Neuronal stem cell (in vitro differentiated cells): ENCODE results near the gene JAK2.

Experiments
- DNase-seq: peaks from one replicate; pipeline ENCODE4 v3.0.0-alpha.2; 2013; ENCODE audit warnings: low spot score
- H2AFZ ChIP-seq: one replicate; pipeline ENCODE4 v1.6.1; 2013; ENCODE audit warnings: mild to moderate bottlenecking, low read length, inconsistent platforms
- H2AK5ac ChIP-seq: 2 replicates; pipeline ENCODE4 v1.6.1; 2013; ENCODE audit warnings: low read depth, mild to moderate bottlenecking, inconsistent platforms, low read length, moderate library complexity, mixed read lengths
- H2BK120ac ChIP-seq: 2 replicates; pipeline ENCODE4 v1.6.1; 2013; ENCODE audit warnings: low read depth, mild to moderate bottlenecking, inconsistent platforms, low read length, moderate library complexity, mixed read lengths
- H2BK12ac ChIP-seq: one replicate; pipeline ENCODE4 v1.6.1; 2013; ENCODE audit warnings: low read length, inconsistent platforms
- H2BK15ac ChIP-seq: 2 replicates; pipeline ENCODE4 v1.6.1; 2013; ENCODE audit warnings: mild to moderate bottlenecking, low read length, inconsistent platforms, mixed read lengths
- H2BK5ac ChIP-seq: one replicate; pipeline ENCODE4 v1.6.1; 2013; ENCODE audit warnings: inconsistent platforms, mild to moderate bottlenecking, low read length, moderate library complexity
- H3K14ac ChIP-seq: one replicate; pipeline ENCODE4 v1.6.1; 2013; ENCODE audit warnings: low read length, inconsistent platforms
- H3K18ac ChIP-seq: 2 replicates; pipeline ENCODE4 v1.6.1; 2013; ENCODE audit warnings: low read length, inconsistent platforms
- H3K23ac ChIP-seq: 2 replicates; pipeline ENCODE4 v1.6.1; 2013; ENCODE audit warnings: low read depth, mild to moderate bottlenecking, mixed read lengths, low read length, inconsistent platforms; ENCODE audit not compliant: poor library complexity
- H3K27ac ChIP-seq: replicated peaks from 3 replicates; pipeline ENCODE4 v1.5.1; 2013; ENCODE audit warnings: low read length, inconsistent platforms
- H3K27me3 ChIP-seq, 3 experiments: 2 replicates each; pipeline ENCODE4 v1.6.1; 2013; ENCODE audit warnings: low read length in 3 of 3, mild to moderate bottlenecking in 2 of 3, inconsistent platforms in 1 of 3, low read depth in 1 of 3, mixed read lengths in 1 of 3, moderate library complexity in 1 of 3; ENCODE audit not compliant: control insufficient read depth in 3 of 3, insufficient read depth in 3 of 3
- H3K36me3 ChIP-seq, 2 donors: replicated peaks in 1 of 2; 2 replicates each; pipeline ENCODE4 v1.6.1; 2013; ENCODE audit warnings: low read length in 2 of 2; ENCODE audit not compliant: control insufficient read depth in 2 of 2, insufficient read depth in 2 of 2
- H3K4ac ChIP-seq: 2 replicates; pipeline ENCODE4 v1.6.1; 2013; ENCODE audit warnings: inconsistent platforms, mild to moderate bottlenecking, low read length, moderate library complexity
- H3K4me1 ChIP-seq, 2 donors: 1 replicate in 1 of 2; 2 replicates in 1 of 2; pipeline ENCODE4 v1.6.1; 2013; ENCODE audit warnings: low read length in 2 of 2, low read depth in 1 of 2; ENCODE audit not compliant: control insufficient read depth in 2 of 2, insufficient read depth in 1 of 2
- H3K4me2 ChIP-seq: one replicate; pipeline ENCODE4 v1.6.1; 2013; ENCODE audit warnings: mild to moderate bottlenecking, low read length, inconsistent platforms; ENCODE audit not compliant: insufficient read depth, poor library complexity, severe bottlenecking
- H3K4me3 ChIP-seq, 2 donors: 2 replicates each; pipeline ENCODE4 v1.5.1; 2013; ENCODE audit warnings: low read length in 2 of 2, mild to moderate bottlenecking in 2 of 2, inconsistent platforms in 1 of 2, moderate library complexity in 1 of 2
- H3K79me1 ChIP-seq: one replicate; pipeline ENCODE4 v1.6.1; 2013; ENCODE audit warnings: low read depth, mild to moderate bottlenecking, inconsistent platforms, low read length, moderate library complexity
- H3K9ac ChIP-seq: one replicate; pipeline ENCODE4 v1.6.1; 2013; ENCODE audit warnings: mild to moderate bottlenecking, low read depth, low read length, inconsistent platforms; ENCODE audit not compliant: poor library complexity
- H3K9me3 ChIP-seq, 2 donors: replicated peaks in 1 of 2; 2 replicates each; pipeline versions ENCODE3 to v1.6.1; 2013; ENCODE audit warnings: low read length in 2 of 2, mild to moderate bottlenecking in 2 of 2, inconsistent platforms in 1 of 2, low read depth in 1 of 2, mixed read lengths in 1 of 2, moderate library complexity in 1 of 2; ENCODE audit not compliant: control insufficient read depth in 2 of 2, insufficient read depth in 1 of 2
- H4K8ac ChIP-seq: one replicate; pipeline ENCODE4 v1.6.1; 2013; ENCODE audit warnings: low read depth, mild to moderate bottlenecking, inconsistent platforms, low read length, moderate library complexity
- H4K91ac ChIP-seq: one replicate; pipeline ENCODE4 v1.6.1; 2013; ENCODE audit warnings: low read length, low read depth, mild to moderate bottlenecking, inconsistent platforms; ENCODE audit not compliant: poor library complexity
- WGBS, 2 donors: extraction: QIAGEN DNeasy Blood & Tissue Kit; methylation state at CpG; one replicate each; pipeline ENCODE4 v1.1.7; 2013; ENCODE audit warnings: missing lambda C conversion rate in 2 of 2, mixed read lengths in 1 of 2; ENCODE audit not compliant: insufficient read length in 2 of 2, insufficient replicate concordance in 1 of 2; ENCODE audit errors: extremely low coverage in 2 of 2; 5-methylcytosine and 5-hydroxymethylcytosine counted together

JAK2 gene

DNA sequence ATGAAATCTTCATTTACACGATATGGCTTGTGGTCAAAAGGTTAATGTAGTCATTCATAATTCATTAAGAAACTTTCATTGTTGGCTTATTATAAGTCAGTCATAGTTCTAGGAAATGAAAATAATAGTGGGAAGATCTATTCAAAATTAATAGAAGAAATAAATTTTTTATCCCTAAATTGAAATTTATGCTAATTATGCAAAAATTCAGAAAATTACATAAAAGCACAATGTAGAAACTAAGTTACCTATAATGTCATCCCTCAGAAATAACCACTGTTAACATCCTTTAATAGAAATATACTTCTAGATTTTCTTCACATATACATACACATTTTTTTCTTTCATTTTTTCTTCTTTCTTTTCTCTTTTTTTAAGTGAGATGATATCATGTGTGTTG, 15.9 kb upstream of the JAK2 start:
- H2BK15ac ChIP-seq: no peak overlapping the region
- H2BK120ac ChIP-seq: no peak overlapping the region
- no peaks in the 10 kb centered on the region for H3K36me3 ChIP-seq
- H3K23ac ChIP-seq: no peak overlapping the region
- WGBS, 2 donors: no CpG with 5 or more reads among the region's 1 CpG
- DNase-seq: no peak
- no peak overlapping the region for H2AFZ ChIP-seq
- H3K27me3 ChIP-seq: no peaks in the 10 kb centered on the region
- no peak overlapping the region for H2AK5ac ChIP-seq
- H2BK12ac ChIP-seq: no peak overlapping the region
- no peak overlapping the region for H3K14ac ChIP-seq
- H3K4me3 ChIP-seq: no peak overlapping the region
- H3K4me1 ChIP-seq: peaks cover 0 to 2% of the 10 kb centered on the region in 2 donors
- H4K91ac ChIP-seq: no peak overlapping the region
- no peak overlapping the region for H3K18ac ChIP-seq
- no peaks in the 10 kb centered on the region for H3K9me3 ChIP-seq
- no peak overlapping the region for H4K8ac ChIP-seq
- H3K4ac ChIP-seq: no peak overlapping the region
- no peak overlapping the region for H3K9ac ChIP-seq
- no peaks in the 10 kb centered on the region for H3K79me1 ChIP-seq
- H3K27ac ChIP-seq: no peak overlapping the region
- H2BK5ac ChIP-seq: no peak overlapping the region
- no peak overlapping the region for H3K4me2 ChIP-seq

DNA sequence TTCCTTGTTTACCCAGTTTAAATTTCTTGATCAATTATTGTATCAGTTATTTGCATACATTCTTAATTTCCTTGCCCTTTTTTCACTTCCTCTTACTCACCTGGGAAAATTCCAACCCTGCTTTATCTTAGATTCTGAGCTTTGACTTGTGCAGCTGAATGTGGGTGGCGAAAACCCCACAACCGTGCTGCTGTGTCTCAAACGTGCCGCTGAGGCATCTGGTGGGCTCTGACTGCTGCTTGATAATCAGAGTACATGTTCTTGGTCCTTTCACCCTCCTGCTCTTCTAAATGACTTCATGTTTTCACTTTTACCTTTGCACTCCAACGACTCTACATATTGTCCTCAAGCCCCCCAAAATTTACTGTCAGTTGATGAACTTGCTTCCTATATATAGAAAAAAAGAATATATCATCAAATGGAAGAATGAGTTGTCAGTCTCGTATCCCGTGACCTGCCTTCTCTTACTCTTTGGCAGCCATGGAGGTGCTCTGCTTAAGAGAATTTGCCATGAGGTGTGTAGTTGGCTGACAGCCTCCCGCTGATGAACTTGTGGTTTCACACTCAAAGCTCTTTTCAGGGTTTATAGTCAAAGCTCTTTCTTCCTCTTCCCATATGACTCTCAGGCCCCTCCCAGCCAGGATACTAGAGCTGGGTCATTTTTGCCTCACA, 14.0 kb upstream of the JAK2 start:
- H3K27ac ChIP-seq: no peak overlapping the region
- H2AK5ac ChIP-seq: no peak overlapping the region
- H3K23ac ChIP-seq: no peak overlapping the region
- no peak overlapping the region for H3K4me3 ChIP-seq
- H3K9me3 ChIP-seq: no peaks in the 10 kb centered on the region
- no peaks in the 10 kb centered on the region for H3K27me3 ChIP-seq
- H3K4ac ChIP-seq: no peak overlapping the region
- no peak for DNase-seq
- no peak overlapping the region for H2BK15ac ChIP-seq
- H3K14ac ChIP-seq: no peak overlapping the region
- H2BK12ac ChIP-seq: no peak overlapping the region
- WGBS, 2 donors: no CpG with 5 or more reads among the region's 8 CpGs
- no peak overlapping the region for H2BK5ac ChIP-seq
- H3K9ac ChIP-seq: no peak overlapping the region
- H3K4me1 ChIP-seq: no peaks in the 10 kb centered on the region
- no peak overlapping the region for H2AFZ ChIP-seq
- no peak overlapping the region for H4K8ac ChIP-seq
- H3K4me2 ChIP-seq: no peak overlapping the region
- H4K91ac ChIP-seq: no peak overlapping the region
- H2BK120ac ChIP-seq: no peak overlapping the region
- no peaks in the 10 kb centered on the region for H3K79me1 ChIP-seq
- H3K18ac ChIP-seq: no peak overlapping the region
- H3K36me3 ChIP-seq: no peaks in the 10 kb centered on the region

DNA sequence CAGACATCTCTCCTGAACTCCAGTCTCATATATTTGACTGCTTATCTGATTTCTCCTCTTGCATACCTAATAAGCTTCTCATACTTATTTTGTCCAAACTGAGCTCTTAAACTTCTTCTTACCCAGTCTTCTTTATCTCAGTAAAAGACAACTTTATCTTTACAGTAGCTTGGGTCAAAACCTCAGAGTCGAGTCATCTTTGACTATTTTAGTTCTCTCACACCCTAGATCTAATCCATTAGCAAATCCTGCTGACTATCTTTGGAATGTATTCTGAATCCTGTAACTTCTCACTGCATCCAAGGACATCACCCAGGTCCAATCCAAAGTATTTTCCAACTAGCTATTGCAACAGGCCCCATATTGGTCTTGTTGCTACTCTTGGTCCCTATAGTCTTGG, 11.8 kb upstream of the JAK2 start:
- Histone ChIP-seq H3K23ac (no peak overlapping the region), H3K14ac (no peak overlapping the region), H2BK15ac (no peak overlapping the region), H4K8ac (no peak overlapping the region), H2BK5ac (no peak overlapping the region), H4K91ac (no peak overlapping the region), H3K79me1 (no peaks in the 10 kb centered on the region), H3K4me3 (no peak overlapping the region), H3K9me3 (no peaks in the 10 kb centered on the region), H2BK12ac (no peak overlapping the region), H3K27ac (no peak overlapping the region), H3K18ac (no peak overlapping the region), H2AFZ (no peak overlapping the region), H3K9ac (no peak overlapping the region), H3K4ac (no peak overlapping the region), H3K27me3 (no peaks in the 10 kb centered on the region), H2BK120ac (no peak overlapping the region), H2AK5ac (no peak overlapping the region), H3K36me3 (no peaks in the 10 kb centered on the region), H3K4me2 (no peak overlapping the region), H3K4me1 (no peaks in the 10 kb centered on the region)
- DNase-seq: no peak
- no CpG with 5 or more reads among the region's 1 CpG for WGBS, 2 donors

DNA sequence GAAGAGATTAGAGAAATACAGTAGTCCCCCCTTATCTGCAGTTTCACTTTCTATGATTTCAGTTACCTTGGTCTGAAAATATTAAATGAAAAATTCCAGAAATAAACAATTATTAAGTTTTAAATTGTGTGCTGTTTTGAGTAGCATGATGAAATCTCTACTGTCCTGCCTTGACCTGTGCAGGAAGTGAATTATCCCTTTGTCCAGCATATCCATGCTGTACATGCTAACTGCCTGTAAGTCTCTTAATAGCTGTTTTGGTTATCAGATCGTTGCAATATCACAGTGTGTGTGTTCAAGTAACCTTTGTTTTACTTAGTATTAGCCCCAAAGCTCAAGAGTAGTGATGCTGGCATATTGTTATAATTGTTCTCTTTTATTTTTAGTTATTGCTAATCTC, 11.2 kb upstream of the JAK2 start:
- no peak overlapping the region for H3K9ac ChIP-seq
- H3K27me3 ChIP-seq: no peaks in the 10 kb centered on the region
- no peak overlapping the region for H3K4me2 ChIP-seq
- no peaks in the 10 kb centered on the region for H3K79me1 ChIP-seq
- WGBS, 2 donors: no CpG with 5 or more reads among the region's 1 CpG
- no peak overlapping the region for H2BK12ac ChIP-seq
- no peak overlapping the region for H4K91ac ChIP-seq
- no peaks in the 10 kb centered on the region for H3K4me1 ChIP-seq
- no peak overlapping the region for H4K8ac ChIP-seq
- no peaks in the 10 kb centered on the region for H3K9me3 ChIP-seq
- no peak overlapping the region for H2BK15ac ChIP-seq
- no peak overlapping the region for H3K14ac ChIP-seq
- DNase-seq: no peak
- H3K36me3 ChIP-seq: no peaks in the 10 kb centered on the region
- H3K18ac ChIP-seq: no peak overlapping the region
- H2BK5ac ChIP-seq: no peak overlapping the region
- H3K4me3 ChIP-seq: no peak overlapping the region
- no peak overlapping the region for H3K23ac ChIP-seq
- no peak overlapping the region for H2AK5ac ChIP-seq
- no peak overlapping the region for H2BK120ac ChIP-seq
- no peak overlapping the region for H2AFZ ChIP-seq
- no peak overlapping the region for H3K4ac ChIP-seq
- no peak overlapping the region for H3K27ac ChIP-seq
